SU-DHL-6 (cell line): ENCODE results near the gene UTRN.

ENCODE experiments used
- H2AFZ ChIP-seq: fragments of 200-600 bp; sonication (generic); 2 replicates; pipeline ENCODE4 v1.6.1; 2014; ENCODE audit warnings: low read depth, mild to moderate bottlenecking, moderate library complexity, mixed read lengths, antibody characterized with exemption, low read length; ENCODE audit not compliant: severe bottlenecking
- H3F3A ChIP-seq: fragments of 200-600 bp; shearing (Covaris generic); 2 replicates; pipeline ENCODE4 v1.6.0; 2016; ENCODE audit warnings: antibody characterized with exemption, mild to moderate bottlenecking; ENCODE audit not compliant: insufficient read depth
- H3K27ac ChIP-seq: fragments of 200-600 bp; sonication (generic); 2 replicates; pipeline ENCODE4 v1.5.1; 2016; ENCODE audit warnings: low read depth, mild to moderate bottlenecking, low read length, moderate library complexity, mixed read lengths
- H3K27me3 ChIP-seq: fragments of 200-600 bp; sonication (generic), shearing (Covaris generic); 2 replicates; pipeline ENCODE4 v1.6.0; 2014; ENCODE audit warnings: mild to moderate bottlenecking, low read length
- H3K36me3 ChIP-seq: fragments of 200-600 bp; sonication (generic); 2 replicates; pipeline ENCODE4 v1.6.1; 2014; ENCODE audit warnings: mild to moderate bottlenecking, low read length, mixed read lengths
- H3K4me2 ChIP-seq: fragments of 300-600, 200-600 bp; shearing (Covaris generic), sonication (generic); 2 replicates; pipeline ENCODE4 v1.6.0; 2014; ENCODE audit warnings: low read length, low read depth, mild to moderate bottlenecking; ENCODE audit not compliant: poor library complexity, severe bottlenecking
- H3K4me3 ChIP-seq: fragments of 200-600 bp; sonication (generic); 2 replicates; pipeline ENCODE4 v1.5.1; 2014; ENCODE audit warnings: antibody characterized with exemption, low read length, mild to moderate bottlenecking, mixed read lengths; ENCODE audit not compliant: insufficient read depth, poor library complexity, severe bottlenecking
- H3K79me2 ChIP-seq: fragments of 200-600 bp; sonication (generic); 2 replicates; pipeline ENCODE4 v1.6.1; 2014; ENCODE audit warnings: mild to moderate bottlenecking, low read length, moderate library complexity; ENCODE audit not compliant: insufficient read depth
- H3K9ac ChIP-seq: fragments of 200-600 bp; sonication (generic); 2 replicates; pipeline ENCODE4 v1.7.0; 2014; ENCODE audit warnings: mild to moderate bottlenecking, low read length
- H3K9me2 ChIP-seq: fragments of 200-600 bp; sonication (generic); replicated peaks from 2 replicates; pipeline ENCODE4 v1.6.1; 2014; ENCODE audit warnings: low read length; ENCODE audit not compliant: insufficient read depth
- H3K9me3 ChIP-seq: fragments of 200-600 bp; sonication (generic); 2 replicates; pipeline ENCODE4 v1.6.1; 2014; ENCODE audit warnings: low read length, mixed read lengths; ENCODE audit not compliant: insufficient read depth
- H4K20me1 ChIP-seq: fragments of 200-600 bp; sonication (generic); 2 replicates; pipeline ENCODE4 v1.6.1; 2014; ENCODE audit warnings: low read depth, mild to moderate bottlenecking, antibody characterized with exemption, low read length, moderate library complexity, mixed read lengths
- CTCF ChIP-seq: fragments of 200-600 bp; sonication (generic); IDR thresholded peaks from one replicate; pipeline ENCODE4 v1.5.1; 2017; ENCODE audit warnings: antibody characterized with exemption, mild to moderate bottlenecking, low read length, moderate library complexity; ENCODE audit not compliant: insufficient read depth, poor library complexity, severe bottlenecking
- EZH2phosphoT487 ChIP-seq: fragments of 200-600 bp; sonication (generic), shearing (Covaris generic); conservative IDR thresholded peaks from 2 replicates; pipeline ENCODE4 v1.6.1; 2018; ENCODE audit warnings: mild to moderate bottlenecking, antibody characterized with exemption, low read length, moderate library complexity, mixed read lengths

Gene UTRN

GRCh38 chr6:144283646-144284477, 1.3 kb upstream of the UTRN start:
- H3K9me2 ChIP-seq: no peaks in the 10 kb centered on the region
- no peaks in the 10 kb centered on the region for H3F3A ChIP-seq
- H3K9ac ChIP-seq: no peak overlapping the region
- H3K27me3 ChIP-seq: no peaks in the 10 kb centered on the region
- H3K36me3 ChIP-seq: no peaks in the 10 kb centered on the region
- H3K27ac ChIP-seq: no peak overlapping the region
- H3K4me2 ChIP-seq: no peak overlapping the region
- no peaks in the 10 kb centered on the region for H4K20me1 ChIP-seq
- TF ChIP-seq CTCF (no peak), EZH2phosphoT487 (no peak)
- no peak overlapping the region for H3K4me3 ChIP-seq
- H2AFZ ChIP-seq: no peak overlapping the region
- no peaks in the 10 kb centered on the region for H3K79me2 ChIP-seq
- H3K9me3 ChIP-seq: no peaks in the 10 kb centered on the region

- no peak overlapping the region for H3K9ac ChIP-seq
- H3K27ac ChIP-seq: no peak overlapping the region
- no peak overlapping the region for H2AFZ ChIP-seq
- no peaks in the 10 kb centered on the region for H3K79me2 ChIP-seq
- no peak overlapping the region for H3K4me3 ChIP-seq
- H3K27me3 ChIP-seq: no peaks in the 10 kb centered on the region
- peak overlapping the region; percentile 43 for H3K4me2 ChIP-seq
- no peaks in the 10 kb centered on the region for H3F3A ChIP-seq
- no peaks in the 10 kb centered on the region for H3K9me2 ChIP-seq
- TF ChIP-seq CTCF: no peak
- no peak for TF ChIP-seq EZH2phosphoT487
- no peaks in the 10 kb centered on the region for H4K20me1 ChIP-seq
- no peaks in the 10 kb centered on the region for H3K9me3 ChIP-seq
- no peaks in the 10 kb centered on the region for H3K36me3 ChIP-seq
Observed at GRCh38 chr6:144284478-144284782, 705 bp upstream of the UTRN start.

GRCh38 chr6:144285548-144285797, 338 bp downstream of the UTRN start:
- Histone ChIP-seq H3K79me2 (no peaks in the 10 kb centered on the region), H4K20me1 (no peaks in the 10 kb centered on the region), H3K9me2 (no peaks in the 10 kb centered on the region), H2AFZ (peak overlapping the region; percentile 7), H3K36me3 (no peaks in the 10 kb centered on the region), H3K4me2 (peak overlapping the region; percentile 43), H3K27ac (no peak overlapping the region), H3K27me3 (no peaks in the 10 kb centered on the region), H3F3A (no peaks in the 10 kb centered on the region), H3K9ac (0 out of 2 replicates have a peak overlapping the region, but pooled peaks have one; percentile 16), H3K4me3 (peak overlapping the region; percentile 37), H3K9me3 (no peaks in the 10 kb centered on the region)
- TF ChIP-seq EZH2phosphoT487 (no peak), CTCF (no peak)
